GM19397 (cell line): Measurements from ENCODE around the gene LMBR1.
"Not testable (repeated sequence)": the region's sequence is repeated elsewhere in the genome, so short reads cannot be mapped to it uniquely, and the experiment has no call there.

Experiments
- ATAC-seq: cut with Tn5 transposase; IDR thresholded peaks from one replicate; pipeline ENCODE4 v1.9.1; 2021; ENCODE audit warnings: mild to moderate bottlenecking, moderate library complexity; ENCODE audit not compliant: unreplicated experiment

The LMBR1 gene

DNA sequence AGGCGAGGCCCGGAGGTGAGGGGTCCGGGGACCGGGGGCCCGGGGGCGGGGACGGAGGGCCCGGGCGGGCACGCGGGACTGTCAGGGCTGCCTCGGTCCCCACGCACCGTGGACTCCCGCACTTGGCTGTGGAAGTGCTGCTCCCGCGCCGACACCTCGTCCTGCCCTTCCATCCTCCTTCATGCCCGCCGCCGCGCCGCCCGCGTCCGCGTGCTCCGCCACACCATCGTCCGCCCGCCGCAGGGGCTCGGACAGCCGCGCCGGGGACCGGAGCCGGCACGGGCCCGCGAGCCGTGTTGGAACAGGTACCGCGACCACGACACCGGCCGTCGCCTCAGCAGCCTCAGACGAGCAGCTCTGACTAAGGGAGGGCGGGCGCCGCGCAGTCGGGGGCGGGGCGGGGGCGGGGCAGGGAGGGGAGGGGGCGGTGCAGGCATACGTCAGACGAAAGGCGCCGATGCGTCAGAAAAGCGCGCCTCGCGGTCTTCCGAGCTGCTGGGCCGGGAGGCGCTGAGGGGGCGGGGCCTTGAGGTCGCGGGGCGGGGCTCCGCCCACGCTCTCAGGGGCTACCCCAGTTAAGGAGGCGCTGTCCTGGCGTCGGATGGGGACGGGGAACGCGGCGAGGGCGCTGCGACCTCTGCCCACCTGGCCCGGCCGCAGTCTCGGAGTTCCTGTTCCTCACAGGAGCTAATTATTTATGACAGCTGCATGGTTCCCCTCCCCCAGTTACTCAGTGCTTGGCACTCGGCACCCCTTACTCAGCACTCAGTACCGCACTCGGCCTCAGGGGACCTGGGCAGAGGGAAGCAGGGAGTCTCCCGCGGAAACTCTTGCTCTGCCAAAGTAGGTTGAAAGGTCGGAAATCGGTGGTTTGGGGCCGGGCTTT, at the start of gene LMBR1:
TSS of gene LMBR1 (minus strand) at position 363 of the 886 bp plus-strand sequence. CDS start at position 173, 190 bp downstream.
- peak; percentile 85 for ATAC-seq

- no peak for ATAC-seq
These were observed 49.7 kb upstream of the LMBR1 start for GRCh38 chr7:156942708-156943090.

GRCh38 chr7:156941393-156942182, 48.6 kb upstream of the LMBR1 start:
- ATAC-seq = no peak

- no peak for ATAC-seq
These were observed 47.6 kb upstream of the LMBR1 start for GRCh38 chr7:156940421-156941122.

DNA sequence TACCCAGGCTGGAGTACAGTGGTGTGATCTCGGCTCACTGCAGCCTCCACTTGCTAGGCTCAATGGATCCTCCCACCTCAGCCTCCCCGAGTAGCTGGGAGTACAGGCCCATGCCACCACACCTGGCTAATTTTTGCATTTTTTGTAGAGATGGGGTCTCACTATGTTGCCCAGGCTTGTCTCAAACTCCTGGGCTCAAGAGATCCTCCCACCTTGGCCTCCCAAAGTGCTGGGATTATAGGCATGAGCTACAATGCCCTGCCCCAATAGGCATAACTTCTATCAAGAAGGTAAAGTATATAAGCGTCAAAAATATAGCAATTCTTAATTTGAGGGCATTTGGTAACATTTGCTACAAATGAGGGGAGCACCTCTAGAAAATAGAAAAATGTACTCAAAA, 43.8 kb upstream of the LMBR1 start:
- not testable (repeated sequence) for ATAC-seq

DNA sequence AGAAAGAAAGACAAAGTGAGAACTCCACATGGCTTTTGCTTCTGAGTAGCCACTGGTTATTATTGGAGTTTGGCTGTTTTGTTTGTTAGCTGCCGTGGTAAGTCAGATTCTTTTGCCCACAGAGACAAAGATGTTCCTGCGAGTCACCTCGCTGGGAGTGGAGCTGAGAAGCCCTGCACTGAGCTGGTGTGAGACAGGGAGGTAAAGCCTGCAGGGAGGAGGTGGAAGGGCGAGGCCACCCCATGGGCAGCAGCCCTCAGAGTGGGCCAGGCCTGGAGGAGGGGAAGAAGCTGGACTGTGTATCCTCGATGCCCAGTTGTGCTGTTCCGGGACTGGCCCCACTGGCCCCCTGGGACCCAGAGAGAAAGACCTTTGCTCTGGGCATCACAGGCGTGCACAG, 42.3 kb upstream of the LMBR1 start:
- no peak for ATAC-seq

- ATAC-seq = no peak
These were observed 39.0 kb upstream of the LMBR1 start for GRCh38 chr7:156932006-156932405.

GRCh38 chr7:156929789-156930539, 37.0 kb upstream of the LMBR1 start:
- ATAC-seq = no peak

GRCh38 chr7:156928406-156928747, 35.4 kb upstream of the LMBR1 start:
- no peak for ATAC-seq

DNA sequence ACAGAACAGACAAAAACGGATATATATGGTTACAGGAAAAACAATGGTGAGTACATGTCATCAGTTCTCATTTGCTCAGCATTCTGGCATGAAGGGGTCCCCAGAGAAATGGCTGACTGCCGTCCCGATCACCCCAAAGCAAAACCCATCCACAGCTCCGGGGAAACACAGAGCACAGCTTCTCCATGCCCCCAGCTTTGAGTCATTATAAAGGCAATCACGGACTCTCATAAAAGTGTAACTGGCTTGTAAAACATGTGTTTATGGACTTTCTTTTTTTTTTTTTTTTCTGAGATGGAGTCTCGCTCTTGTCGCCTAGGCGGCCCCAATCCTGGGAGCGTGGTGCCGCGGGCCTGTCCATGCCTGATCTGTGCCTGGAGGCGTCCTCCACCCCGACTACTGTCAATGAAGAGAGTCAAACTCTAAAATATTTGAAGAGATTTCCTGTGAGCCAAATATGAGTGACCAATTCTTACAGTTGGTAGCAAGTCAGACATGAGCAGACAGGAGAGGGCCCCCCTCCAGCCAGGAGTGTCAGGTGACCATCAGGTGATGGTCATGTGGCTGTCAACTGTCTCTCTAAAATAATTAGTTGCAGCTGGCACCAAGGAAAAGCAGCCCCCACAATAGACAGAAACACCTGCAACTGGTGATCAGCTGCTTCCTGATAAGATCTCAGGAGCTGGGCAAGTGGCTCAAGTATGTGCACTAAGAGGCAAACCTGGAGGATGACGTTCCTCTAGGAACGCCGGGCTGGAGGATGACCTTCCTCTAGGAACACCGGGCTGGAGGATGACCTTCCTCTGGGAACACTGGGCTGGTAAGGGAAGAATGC, 34.8 kb upstream of the LMBR1 start:
- ATAC-seq = no peak

GRCh38 chr7:156925821-156926220, 32.8 kb upstream of the LMBR1 start:
- not testable (repeated sequence) for ATAC-seq

DNA sequence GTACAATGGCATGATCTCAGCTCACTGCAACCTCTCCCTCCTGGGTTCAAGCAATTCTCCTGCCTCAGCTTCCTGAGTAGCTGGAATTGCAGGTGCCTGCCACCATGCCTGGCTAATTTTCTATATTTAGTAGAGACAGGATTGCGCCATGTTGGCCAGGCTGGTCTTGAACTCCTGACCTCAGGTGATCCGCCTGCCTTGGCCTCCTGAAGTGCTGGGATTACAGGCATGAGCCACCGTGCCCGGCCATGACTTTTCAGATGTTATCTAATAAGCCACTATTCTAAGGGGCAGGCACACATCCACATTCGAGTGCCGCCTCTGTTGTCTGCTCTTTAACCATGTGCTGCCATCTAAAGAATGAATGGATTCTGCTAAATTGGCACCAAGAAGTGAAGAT, 29.3 kb upstream of the LMBR1 start:
- not testable (repeated sequence) for ATAC-seq

GRCh38 chr7:156920487-156921373, 27.7 kb upstream of the LMBR1 start:
- ATAC-seq = not testable (repeated sequence)

GRCh38 chr7:156920076-156920475, 27.1 kb upstream of the LMBR1 start:
- ATAC-seq = no peak

DNA sequence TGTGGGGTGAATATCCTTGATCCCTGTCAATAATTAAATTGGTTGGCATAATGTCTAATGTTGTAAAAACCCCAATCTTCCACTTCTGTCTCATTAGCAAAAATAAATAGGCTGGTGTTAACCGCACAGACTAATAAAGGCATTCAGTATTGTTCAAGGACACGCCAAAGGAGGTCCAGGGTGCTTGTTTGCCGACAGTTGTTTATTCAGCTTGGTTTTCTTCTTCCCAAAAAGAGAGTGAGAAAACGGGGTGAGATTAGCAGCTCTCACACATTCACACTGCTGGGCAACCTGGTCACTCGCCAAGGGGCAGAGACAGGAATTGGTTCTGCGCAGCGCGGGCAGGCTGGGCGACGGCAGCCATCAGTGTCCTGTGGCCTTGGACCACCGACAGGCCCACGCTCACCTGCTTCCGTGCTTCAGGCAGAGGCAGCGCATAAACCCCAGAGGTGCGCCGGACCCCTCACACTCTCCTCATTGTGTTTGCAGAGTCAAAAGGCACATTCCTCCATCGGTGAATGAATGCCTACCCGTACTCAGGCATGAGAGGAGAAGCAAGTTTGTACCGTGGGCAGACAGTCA, 26.2 kb upstream of the LMBR1 start:
- no peak for ATAC-seq

DNA sequence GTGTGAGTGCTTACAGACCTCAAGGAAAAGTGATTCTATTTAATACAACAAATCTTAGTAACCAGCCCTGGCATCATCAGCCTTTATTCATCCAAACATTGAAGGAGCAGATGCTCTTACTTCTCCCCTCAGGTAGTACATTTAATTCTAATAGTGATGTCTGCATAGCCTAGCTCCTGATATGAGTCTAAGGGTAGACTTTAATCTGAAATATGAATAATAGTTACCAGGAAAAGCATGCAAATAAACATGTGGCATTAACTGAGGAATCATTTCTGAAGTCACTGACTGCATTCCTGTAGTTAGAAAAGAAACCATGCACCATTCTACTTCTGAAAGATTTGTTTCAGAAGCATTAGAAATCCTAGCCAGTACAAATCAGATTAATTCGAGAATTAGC, 25.7 kb upstream of the LMBR1 start:
- ATAC-seq = no peak

GRCh38 chr7:156909574-156910252, 16.7 kb upstream of the LMBR1 start:
- ATAC-seq = not testable (repeated sequence)

DNA sequence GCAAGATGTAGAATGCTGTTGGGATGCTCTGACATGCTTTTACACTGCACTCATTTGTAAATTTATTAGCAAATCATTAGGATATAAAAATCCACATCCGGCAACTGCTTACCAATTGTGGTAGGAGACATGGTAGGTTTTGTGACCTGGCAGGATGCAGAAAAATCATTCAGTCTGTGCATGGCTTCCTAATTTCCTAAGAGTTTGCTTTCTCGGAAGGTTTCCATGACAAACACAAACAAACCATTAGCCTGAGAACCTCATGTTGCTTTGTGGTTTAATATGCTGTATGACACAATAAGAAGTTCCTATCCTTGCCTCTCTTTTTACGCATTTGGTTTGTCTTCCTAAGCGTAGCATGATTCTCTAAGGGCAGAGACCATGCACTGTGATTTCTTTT, 14.7 kb upstream of the LMBR1 start:
- ATAC-seq = no peak
